Left ventricle myocardium inferior (tissue), 1 donor: ENCODE measurements around the gene XRN2. TPM values are rescaled to one million over a fixed set of nuclear protein-coding genes. Genes with fewer than 3 reads are reported as not detected.

Experiments
- DNase-seq: peaks from one replicate; pipeline ENCODE4 v3.0.0-alpha.2; 2020
- H3K27ac ChIP-seq: fragments of 200-600 bp; replicated peaks from 2 replicates; pipeline ENCODE4 v1.8.0; 2021
- H3K27me3 ChIP-seq: fragments of 200-600 bp; 2 replicates; pipeline ENCODE4 v1.8.0; 2021; ENCODE audit warnings: low read depth
- H3K36me3 ChIP-seq: fragments of 200-600 bp; 2 replicates; pipeline ENCODE4 v1.8.0; 2021
- H3K4me1 ChIP-seq: fragments of 200-600 bp; 2 replicates; pipeline ENCODE4 v1.8.0; 2021
- H3K4me3 ChIP-seq: fragments of 200-600 bp; 2 replicates; pipeline ENCODE4 v1.8.0; 2021; ENCODE audit warnings: mild to moderate bottlenecking, moderate library complexity
- H3K9me3 ChIP-seq: fragments of 200-600 bp; replicated peaks from 2 replicates; pipeline ENCODE4 v1.8.0; 2021
- CTCF ChIP-seq: fragments of 200-600 bp; IDR thresholded peaks from 2 replicates; pipeline ENCODE4 v1.8.0; 2021; ENCODE audit warnings: antibody characterized with exemption, mild to moderate bottlenecking, borderline replicate concordance
- intact Hi-C: fragments of 100-400 bp; cut with micrococcal nuclease; formaldehyde crosslinking; loops from one replicate; pipeline ENCODE4 v1.11.0; 2022
- total RNA-seq: library from RNA; stranded (reverse); fragmentation: NEBNext Ultra II Directional; extraction: Animal tissue kit (Norgen Biotek cat#: 25700); gene quantifications from one replicate; pipeline ENCODE4 v1.2.1, GENCODE V29; 2021
- donor health status: DM: no; HTN: yes; CAD: no; lungs with severe emphysema.

The XRN2 gene
- total RNA-seq, 1 donor from 2014 or later = 33.7 TPM

GRCh38 chr20:21380711-21381110 lies 77.6 kb downstream of the XRN2 start:
- DNase-seq = no peak

GRCh38 chr20:21381619-21382018 lies 78.5 kb downstream of the XRN2 start:
- H3K27ac ChIP-seq = no peak overlapping the region
- H3K4me1 ChIP-seq = peaks cover 11% of the 10 kb centered on the region
- no peak for TF ChIP-seq CTCF
- intact Hi-C loops = no loop called here
- no peaks in the 10 kb centered on the region for H3K9me3 ChIP-seq
- no peaks in the 10 kb centered on the region for H3K27me3 ChIP-seq
- no peak for DNase-seq
- H3K36me3 ChIP-seq = peaks cover 68% of the 10 kb centered on the region
- no peak overlapping the region for H3K4me3 ChIP-seq

More at GRCh38 chr20:21380711-21381110, 77.6 kb downstream of the XRN2 start:
- peaks cover 64% of the 10 kb centered on the region for H3K36me3 ChIP-seq
- H3K9me3 ChIP-seq = no peaks in the 10 kb centered on the region
- H3K4me1 ChIP-seq = peaks cover 11% of the 10 kb centered on the region
- no peak for TF ChIP-seq CTCF
- intact Hi-C loops = no loop called here
- H3K27ac ChIP-seq = no peak overlapping the region
- H3K4me3 ChIP-seq = no peak overlapping the region
- no peaks in the 10 kb centered on the region for H3K27me3 ChIP-seq

- Histone ChIP-seq H3K4me3 (no peak overlapping the region), H3K27me3 (no peaks in the 10 kb centered on the region), H3K27ac (no peak overlapping the region), H3K36me3 (peaks cover 83% of the 10 kb centered on the region), H3K4me1 (no peaks in the 10 kb centered on the region), H3K9me3 (no peaks in the 10 kb centered on the region)
- no peak for TF ChIP-seq CTCF
- intact Hi-C loops = no loop called here
- DNase-seq = no peak
Measured at GRCh38 chr20:21384308-21384892, 81.3 kb downstream of the XRN2 start.

- no peaks in the 10 kb centered on the region for H3K4me1 ChIP-seq
- peaks cover 91% of the 10 kb centered on the region for H3K36me3 ChIP-seq
- DNase-seq = no peak
- no peak overlapping the region for H3K4me3 ChIP-seq
- no peak overlapping the region for H3K27ac ChIP-seq
- H3K27me3 ChIP-seq = peaks cover 8% of the 10 kb centered on the region
- no peak for TF ChIP-seq CTCF
- no peaks in the 10 kb centered on the region for H3K9me3 ChIP-seq
- intact Hi-C loops = no loop called here
Measured at GRCh38 chr20:21386111-21386510, 83.0 kb downstream of the XRN2 start.

- no peak for TF ChIP-seq CTCF
- H3K4me1 ChIP-seq = peaks cover 5% of the 10 kb centered on the region
- intact Hi-C loops = no loop called here
Measured at GRCh38 chr20:21387528-21387927, 84.4 kb downstream of the XRN2 start.

More at GRCh38 chr20:21387528-21387927, 84.4 kb downstream of the XRN2 start:
- H3K36me3 ChIP-seq = peaks cover 79% of the 10 kb centered on the region
- H3K27ac ChIP-seq = no peak overlapping the region
- DNase-seq = no peak
- H3K9me3 ChIP-seq = no peaks in the 10 kb centered on the region
- H3K27me3 ChIP-seq = peaks cover 23% of the 10 kb centered on the region
- H3K4me3 ChIP-seq = no peak overlapping the region
